GM19395 (cell line): ENCODE data around the gene C4BPB.

ENCODE experiments used
- ATAC-seq: cut with Tn5 transposase; IDR thresholded peaks from one replicate; pipeline ENCODE4 v1.9.1; 2021; ENCODE audit warnings: mild to moderate bottlenecking, moderate library complexity; ENCODE audit not compliant: unreplicated experiment

The C4BPB gene

GRCh38 chr1:207134581-207134980 lies 45.9 kb downstream of the C4BPB start:
- no peak for ATAC-seq

GRCh38 chr1:207139616-207140015 lies 51.0 kb downstream of the C4BPB start:
- no peak for ATAC-seq

GRCh38 chr1:207140536-207140935 lies 51.9 kb downstream of the C4BPB start:
- no peak for ATAC-seq

GRCh38 chr1:207145401-207146058 lies 56.9 kb downstream of the C4BPB start:
- ATAC-seq = no peak
